ENCODE data around the gene SKI. TPM values are rescaled to one million over a fixed set of nuclear protein-coding genes. Genes with fewer than 3 reads are reported as not detected.

The SKI gene
- total and polyA plus RNA-seq, 2 of the 8 experiments (the other 6 are each of a cell fraction or from before 2014, with no cell fraction given): 8.3 to 87.6 TPM

DNA sequence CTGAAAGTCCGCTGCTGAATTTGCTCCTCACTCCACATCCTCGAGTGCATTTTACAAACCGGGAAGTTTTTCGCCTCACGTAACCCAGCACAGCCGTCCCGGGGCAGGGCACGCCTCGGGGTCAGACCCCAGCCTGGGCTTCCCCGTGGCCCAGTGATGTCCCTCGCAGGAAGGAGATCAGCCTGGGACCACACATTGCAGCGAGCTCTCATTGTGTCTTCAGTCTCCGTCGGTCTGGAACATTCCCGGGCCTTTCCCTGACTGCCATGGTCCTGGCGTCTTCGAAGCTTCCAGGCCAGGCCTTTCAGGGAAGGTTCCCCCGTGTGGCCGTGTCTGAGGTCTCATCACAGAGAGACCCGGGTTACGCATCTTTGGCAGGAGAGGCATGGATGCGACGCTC lies 119.8 kb downstream of the SKI start:
- H2BK20ac ChIP-seq (ENCODE audit: low read length): no peak overlapping the region
- no peak for DNase-seq (ENCODE audit: low read depth in 1 of 2, low spot score in 2 of 2)
- no peak overlapping the region for H2BK120ac ChIP-seq (replicated peaks; ENCODE audit: low read depth, low read length)
- H4K5ac ChIP-seq (ENCODE audit: insufficient read length, low read depth, low read length): no peak overlapping the region
- no peak overlapping the region for H3K4ac ChIP-seq (replicated peaks; ENCODE audit: insufficient read length, low read depth, low read length)
- H3K4me1 ChIP-seq (replicated peaks in 1 of 4; ENCODE audit: control insufficient read depth in 3 of 4, insufficient read depth in 4 of 4, low read length in 3 of 4): no peaks in the 10 kb centered on the region
- no peak overlapping the region for H3K4me3 ChIP-seq (ENCODE audit: extremely low read depth in 1 of 4, insufficient read depth in 2 of 4, low read depth in 3 of 4, low read length in 4 of 4)
- WGBS, 2 experiments (ENCODE audit: extremely low coverage in 1 of 2, insufficient coverage in 1 of 2, insufficient read length in 1 of 2, insufficient replicate concordance in 2 of 2, low coverage in 1 of 2, low lambda C conversion rate in 2 of 2, missing lambda C conversion rate in 1 of 2): 91% methylated on average over 23 of the region's 23 CpGs; no CpG with 5 or more reads in 1 of the 2 experiments
- no peak overlapping the region for H2AK5ac ChIP-seq (ENCODE audit: low read depth, low read length)
- ChIA-PET CTCF (ENCODE audit: partially characterized antibody) (interaction anchor here (0.9 kb wide), 1 partner anchor 12 kb away, joined by 3 read pairs; no protein-coding TSS in a partner anchor), POLR2A (ENCODE audit: partially characterized antibody) (no interaction called here)
- 0 out of 7 replicates have a peak overlapping the region, but pooled peaks of 1 of the 4 experiments have one; percentile 18 for H3K9ac ChIP-seq (replicated peaks in 1 of 4; ENCODE audit: extremely low read depth in 1 of 4, low read depth in 3 of 4, low read length in 3 of 4)
- H3K4me2 ChIP-seq (ENCODE audit: insufficient read depth in 1 of 2, low read depth in 2 of 2, low read length in 2 of 2): no peak overlapping the region
- no peak overlapping the region for H3K14ac ChIP-seq (ENCODE audit: insufficient read length)
- no peak for TF ChIP-seq JUND (IDR thresholded peaks at IDR 0.05; ENCODE audit: low read length)
- TF ChIP-seq, protein P1, sequence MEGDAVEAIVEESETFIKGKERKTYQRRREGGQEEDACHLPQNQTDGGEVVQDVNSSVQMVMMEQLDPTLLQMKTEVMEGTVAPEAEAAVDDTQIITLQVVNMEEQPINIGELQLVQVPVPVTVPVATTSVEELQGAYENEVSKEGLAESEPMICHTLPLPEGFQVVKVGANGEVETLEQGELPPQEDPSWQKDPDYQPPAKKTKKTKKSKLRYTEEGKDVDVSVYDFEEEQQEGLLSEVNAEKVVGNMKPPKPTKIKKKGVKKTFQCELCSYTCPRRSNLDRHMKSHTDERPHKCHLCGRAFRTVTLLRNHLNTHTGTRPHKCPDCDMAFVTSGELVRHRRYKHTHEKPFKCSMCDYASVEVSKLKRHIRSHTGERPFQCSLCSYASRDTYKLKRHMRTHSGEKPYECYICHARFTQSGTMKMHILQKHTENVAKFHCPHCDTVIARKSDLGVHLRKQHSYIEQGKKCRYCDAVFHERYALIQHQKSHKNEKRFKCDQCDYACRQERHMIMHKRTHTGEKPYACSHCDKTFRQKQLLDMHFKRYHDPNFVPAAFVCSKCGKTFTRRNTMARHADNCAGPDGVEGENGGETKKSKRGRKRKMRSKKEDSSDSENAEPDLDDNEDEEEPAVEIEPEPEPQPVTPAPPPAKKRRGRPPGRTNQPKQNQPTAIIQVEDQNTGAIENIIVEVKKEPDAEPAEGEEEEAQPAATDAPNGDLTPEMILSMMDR (IDR thresholded peaks at IDR 0.05; ENCODE audit: control extremely low read depth in 1 of 3, insufficient read depth in 1 of 3, low read depth in 1 of 3, low read length in 3 of 3): peak in 1 of 3 experiments; percentile 22; a peak in 1 of 4 replicates
- no peak overlapping the region for H4K91ac ChIP-seq (replicated peaks; ENCODE audit: insufficient read length, low read length)
- H2BK15ac ChIP-seq (ENCODE audit: low read length): no peak overlapping the region
- H3K18ac ChIP-seq (ENCODE audit: extremely low read depth, low read length): no peak overlapping the region; the same call in 1 of the 2 replicates
- H3K27ac ChIP-seq (ENCODE audit: low read depth, low read length): no peak overlapping the region
- no peak overlapping the region for H2BK5ac ChIP-seq (ENCODE audit: low read depth, low read length)
- 0 out of 2 replicates have a peak overlapping the region, but pooled peaks have one; percentile 27 for H2BK12ac ChIP-seq (ENCODE audit: low read depth, low read length)
- H3K56ac ChIP-seq (replicated peaks; ENCODE audit: insufficient read length, low read depth, low read length): no peak overlapping the region
- H3K27me3 ChIP-seq (replicated peaks in 1 of 4; ENCODE audit: control insufficient read depth in 3 of 4, extremely low read depth in 1 of 4, insufficient read depth in 3 of 4, low read length in 3 of 4): no peaks in the 10 kb centered on the region
- no peak overlapping the region for H2AFZ ChIP-seq (ENCODE audit: low read length)
- no peaks in the 10 kb centered on the region for H3K79me1 ChIP-seq (ENCODE audit: low read depth, low read length)
- H3K79me2 ChIP-seq (ENCODE audit: control insufficient read depth in 1 of 2, insufficient read depth in 2 of 2, low read length in 2 of 2): no peaks in the 10 kb centered on the region
- H3K23ac ChIP-seq (ENCODE audit: insufficient read length): no peak overlapping the region
- peaks cover 0 to 3% of the 10 kb centered on the region in 2 experiments for H4K20me1 ChIP-seq (replicated peaks in 1 of 2; ENCODE audit: control insufficient read depth in 1 of 2, insufficient read depth in 2 of 2, low read length in 2 of 2)
- H4K8ac ChIP-seq (ENCODE audit: extremely low read depth, insufficient read depth, low read length): no peak overlapping the region
- no peaks in the 10 kb centered on the region for H3K36me3 ChIP-seq (ENCODE audit: control insufficient read depth in 2 of 4, insufficient read depth in 4 of 4, low read length in 3 of 4)
- no peak for FAIRE-seq
- H3K23me2 ChIP-seq (ENCODE audit: low read depth, low read length): no peaks in the 10 kb centered on the region
- no peaks in the 10 kb centered on the region for H3K9me3 ChIP-seq (ENCODE audit: insufficient read depth in 2 of 2, low read depth in 1 of 2, low read length in 1 of 2)

All from H1 (cell line).